Activated CD8-positive, alpha-beta T cell treated with anti-CD3 and anti-CD28 coated beads for 36 hours (primary cell): ENCODE results near the gene TBC1D9. TPM values are rescaled to one million over a fixed set of nuclear protein-coding genes. Genes with fewer than 3 reads are reported as not detected.

Experiments
- ATAC-seq: fragments of 200-7000 bp; cut with Tn5 transposase; one replicate; pipeline ENCODE4 v1.10.0; 2021; ENCODE audit warnings: mild to moderate bottlenecking, moderate library complexity
- CTCF ChIA-PET: fragments of 350-600 bp; sonication (Branson Sonifier 250); formaldehyde crosslinking; loops from one replicate; lab custom pipeline; 2021; ENCODE audit warnings: antibody characterized with exemption; lab: Charles Lee
- POLR2A ChIA-PET: fragments of 350-600 bp; sonication (Branson Sonifier 250); formaldehyde crosslinking; loops from one replicate; lab custom pipeline; 2021; ENCODE audit warnings: antibody characterized with exemption; lab: Charles Lee
- DNase-seq: peaks from one replicate; pipeline ENCODE4 v3.0.0-alpha.2; 2020
- H3K27ac Mint-ChIP-seq: one replicate; pipeline ENCODE4 v1.8.0; 2021; ENCODE audit warnings: mild to moderate bottlenecking, mixed read lengths
- H3K27me3 Mint-ChIP-seq: one replicate; pipeline ENCODE4 v1.8.0; 2021; ENCODE audit warnings: mixed read lengths
- H3K36me3 Mint-ChIP-seq: one replicate; pipeline ENCODE4 v1.8.0; 2021; ENCODE audit warnings: low read depth, mixed read lengths
- H3K4me1 Mint-ChIP-seq: one replicate; pipeline ENCODE4 v1.8.0; 2021; ENCODE audit warnings: low read depth, mixed read lengths
- H3K4me3 Mint-ChIP-seq: one replicate; pipeline ENCODE4 v1.8.0; 2021; ENCODE audit warnings: mild to moderate bottlenecking, moderate library complexity, mixed read lengths
- H3K9me3 Mint-ChIP-seq: one replicate; pipeline ENCODE4 v1.8.0; 2021; ENCODE audit warnings: mixed read lengths
- intact Hi-C: fragments of 100-400 bp; cut with micrococcal nuclease; formaldehyde crosslinking; loops from one replicate; pipeline ENCODE4 v1.10.0; 2022
- total RNA-seq, 2 experiments: library from RNA; stranded (reverse); gene quantifications; one replicate each; pipeline ENCODE4 v1.2.3, GENCODE V29; 2021
- TF ChIP-seq, protein P1 (sequence below): fragments of 200-600 bp; IDR thresholded peaks from one replicate; pipeline ENCODE4 v1.8.0; 2022; ENCODE audit warnings: antibody characterized with exemption, mild to moderate bottlenecking

Gene TBC1D9
- total RNA-seq, 2 experiments from 2014 or later: not detected

DNA sequence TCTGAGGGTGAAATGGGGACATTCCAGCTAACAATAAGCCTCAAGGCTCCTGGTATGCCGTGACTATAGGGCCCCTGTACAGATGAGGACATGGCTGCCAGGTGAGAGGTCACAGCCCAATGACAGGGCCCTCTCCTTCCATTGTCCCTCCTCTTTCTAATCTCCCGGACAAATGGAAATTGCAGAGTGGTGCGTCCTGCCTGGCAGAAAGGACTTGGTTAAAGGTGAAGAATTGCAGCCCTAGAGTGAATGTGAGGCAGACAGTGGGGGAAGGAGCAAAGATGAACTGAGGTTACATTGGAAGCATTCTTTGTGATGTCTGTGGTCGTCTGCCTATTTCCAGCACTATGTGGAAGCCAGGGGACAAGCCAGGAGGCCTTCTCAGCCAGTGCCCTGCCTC, 180.7 kb downstream of the TBC1D9 start:
- intact Hi-C loops: no loop called here
- Mint-ChIP-seq H3K27ac (no peak overlapping the region), H3K4me3 (no peak overlapping the region), H3K27me3 (peaks cover 64% of the 10 kb centered on the region), H3K4me1 (no peaks in the 10 kb centered on the region), H3K36me3 (peaks cover 2% of the 10 kb centered on the region), H3K9me3 (peaks cover 11% of the 10 kb centered on the region)
- CTCF ChIA-PET: no interaction called here
- DNase-seq (no peak), ATAC-seq (no peak)
- POLR2A ChIA-PET: no interaction called here
- TF ChIP-seq, protein P1, sequence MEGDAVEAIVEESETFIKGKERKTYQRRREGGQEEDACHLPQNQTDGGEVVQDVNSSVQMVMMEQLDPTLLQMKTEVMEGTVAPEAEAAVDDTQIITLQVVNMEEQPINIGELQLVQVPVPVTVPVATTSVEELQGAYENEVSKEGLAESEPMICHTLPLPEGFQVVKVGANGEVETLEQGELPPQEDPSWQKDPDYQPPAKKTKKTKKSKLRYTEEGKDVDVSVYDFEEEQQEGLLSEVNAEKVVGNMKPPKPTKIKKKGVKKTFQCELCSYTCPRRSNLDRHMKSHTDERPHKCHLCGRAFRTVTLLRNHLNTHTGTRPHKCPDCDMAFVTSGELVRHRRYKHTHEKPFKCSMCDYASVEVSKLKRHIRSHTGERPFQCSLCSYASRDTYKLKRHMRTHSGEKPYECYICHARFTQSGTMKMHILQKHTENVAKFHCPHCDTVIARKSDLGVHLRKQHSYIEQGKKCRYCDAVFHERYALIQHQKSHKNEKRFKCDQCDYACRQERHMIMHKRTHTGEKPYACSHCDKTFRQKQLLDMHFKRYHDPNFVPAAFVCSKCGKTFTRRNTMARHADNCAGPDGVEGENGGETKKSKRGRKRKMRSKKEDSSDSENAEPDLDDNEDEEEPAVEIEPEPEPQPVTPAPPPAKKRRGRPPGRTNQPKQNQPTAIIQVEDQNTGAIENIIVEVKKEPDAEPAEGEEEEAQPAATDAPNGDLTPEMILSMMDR: no peak

GRCh38 chr4:140571620-140572019, 184.6 kb downstream of the TBC1D9 start:
- H3K36me3 Mint-ChIP-seq: peaks cover 3% of the 10 kb centered on the region
- ATAC-seq: no peak
- TF ChIP-seq, protein P1: no peak
- peaks cover 69% of the 10 kb centered on the region for H3K27me3 Mint-ChIP-seq
- CTCF ChIA-PET: no interaction called here
- no peak overlapping the region for H3K27ac Mint-ChIP-seq
- no peak for DNase-seq
- intact Hi-C loops: no loop called here
- peaks cover 12% of the 10 kb centered on the region for H3K9me3 Mint-ChIP-seq
- POLR2A ChIA-PET: no interaction called here
- H3K4me3 Mint-ChIP-seq: no peak overlapping the region
- H3K4me1 Mint-ChIP-seq: peaks cover 10% of the 10 kb centered on the region

Other genes with a start within 250 kb of the TBC1D9 start
- 10 to 100 TPM; 11.9 to 15.8 TPM for gene ELMOD2, start 232.2 kb downstream of the TBC1D9 start, total RNA-seq
- not detected for gene UCP1, start 187.4 kb downstream of the TBC1D9 start, total RNA-seq